Activated T-cell treated with anti-CD3 and anti-CD28 coated beads, Interleukin-2, amount 50 U/mL, for 24 hours (primary cell): ENCODE data around the gene ZSWIM2.
"Not testable (repeated sequence)": the region's sequence is repeated elsewhere in the genome, so short reads cannot be mapped to it uniquely, and the experiment has no call there.

Source experiments
- DNase-seq: peaks from one replicate; pipeline ENCODE4 v3.0.0-alpha.2; 2020
- H3K27ac Mint-ChIP-seq: 2 replicates; pipeline ENCODE4 v1.8.0; 2020; ENCODE audit warnings: mild to moderate bottlenecking, mixed read lengths
- H3K27me3 Mint-ChIP-seq: 2 replicates; pipeline ENCODE4 v1.8.0; 2020; ENCODE audit warnings: mixed read lengths
- H3K36me3 Mint-ChIP-seq: 2 replicates; pipeline ENCODE4 v1.8.0; 2020; ENCODE audit warnings: low read depth, mixed read lengths
- H3K4me1 Mint-ChIP-seq: 2 replicates; pipeline ENCODE4 v1.8.0; 2020; ENCODE audit warnings: low read depth, mixed read lengths
- H3K4me3 Mint-ChIP-seq: 2 replicates; pipeline ENCODE4 v1.8.0; 2020; ENCODE audit warnings: mild to moderate bottlenecking, moderate library complexity, mixed read lengths
- H3K9me3 Mint-ChIP-seq: 2 replicates; pipeline ENCODE4 v1.8.0; 2020; ENCODE audit warnings: mixed read lengths

Gene ZSWIM2, protein sequence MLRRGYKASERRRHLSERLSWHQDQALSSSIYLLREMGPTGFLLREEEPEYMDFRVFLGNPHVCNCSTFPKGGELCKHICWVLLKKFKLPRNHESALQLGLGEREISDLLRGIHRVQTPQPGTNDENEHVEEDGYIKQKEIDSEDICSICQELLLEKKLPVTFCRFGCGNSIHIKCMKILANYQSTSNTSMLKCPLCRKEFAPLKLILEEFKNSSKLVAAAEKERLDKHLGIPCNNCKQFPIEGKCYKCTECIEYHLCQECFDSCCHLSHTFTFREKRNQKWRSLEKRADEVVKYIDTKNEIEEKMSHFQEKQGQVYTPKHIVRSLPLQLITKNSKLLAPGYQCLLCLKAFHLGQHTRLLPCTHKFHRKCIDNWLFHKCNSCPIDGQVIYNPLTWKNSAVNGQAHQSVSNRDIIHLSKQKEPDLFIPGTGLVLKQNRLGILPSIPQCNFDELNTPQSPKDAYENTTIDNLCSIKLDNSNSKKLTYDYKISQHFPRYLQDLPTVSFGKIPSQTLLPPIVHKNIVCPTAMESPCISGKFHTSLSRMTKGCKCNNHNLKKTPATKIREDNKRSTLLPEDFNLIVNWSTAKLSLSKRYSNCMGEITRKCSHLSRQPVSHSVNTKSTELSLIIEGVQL

DNA sequence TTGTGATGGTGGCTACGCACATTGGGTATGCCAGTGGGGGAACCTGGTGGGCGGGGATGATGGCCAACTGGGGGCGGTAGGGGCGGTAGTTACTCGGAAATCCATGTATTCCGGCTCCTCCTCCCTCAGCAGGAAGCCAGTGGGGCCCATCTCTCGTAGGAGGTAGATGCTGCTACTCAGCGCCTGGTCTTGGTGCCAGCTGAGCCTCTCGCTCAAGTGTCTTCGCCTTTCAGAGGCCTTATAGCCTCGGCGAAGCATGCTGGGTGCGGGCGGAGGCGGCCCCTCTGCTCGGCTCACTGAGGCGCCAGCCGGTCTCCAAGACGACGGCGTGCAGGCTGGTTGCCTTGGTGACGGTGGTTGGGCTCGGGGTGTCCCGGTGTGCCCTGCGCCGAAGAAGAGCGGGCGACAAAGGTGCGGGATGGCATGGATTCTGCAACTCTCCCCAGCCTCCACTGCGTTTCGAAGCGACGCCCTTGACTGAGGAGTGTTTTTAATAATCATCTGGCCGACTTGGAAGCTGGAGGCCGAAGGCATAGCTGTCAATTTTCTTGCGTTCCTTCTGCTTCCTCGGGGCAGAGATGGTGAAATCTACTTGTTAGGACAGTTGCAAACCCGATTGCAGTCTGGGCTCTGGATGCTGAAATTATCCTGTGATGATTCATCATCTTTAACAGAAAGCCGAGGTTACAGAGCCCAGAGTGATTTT is at the start of gene ZSWIM2:
ZSWIM2 (minus strand) TSS at position 298 of the 706 bp plus-strand sequence; CDS start at position 258, 40 bp downstream.
- no peak within 1 kb of the TSS for H3K27ac Mint-ChIP-seq
- peak; percentile 30 for DNase-seq

DNA sequence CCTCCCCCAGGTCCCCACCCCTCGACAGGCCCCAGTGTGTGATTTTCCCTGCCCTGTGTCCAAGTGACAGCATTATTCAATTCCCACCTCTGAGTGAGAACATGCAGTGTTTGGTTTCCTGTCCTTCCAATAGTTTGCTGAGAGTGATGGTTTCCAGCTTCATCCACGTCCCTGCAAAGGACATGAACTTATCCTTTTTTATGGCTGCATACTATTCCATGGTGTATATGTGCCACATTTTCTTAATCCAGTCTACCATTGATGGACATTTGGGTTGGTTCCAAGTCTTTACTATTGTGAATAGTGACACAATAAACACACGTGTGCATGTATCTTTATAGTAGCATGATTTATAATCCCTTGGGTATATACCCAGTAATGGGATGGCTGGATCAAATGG is 47.2 kb upstream of the ZSWIM2 start:
- not testable (repeated sequence) for H3K4me1 Mint-ChIP-seq, H3K27ac Mint-ChIP-seq, H3K36me3 Mint-ChIP-seq, DNase-seq, H3K9me3 Mint-ChIP-seq, H3K27me3 Mint-ChIP-seq, H3K4me3 Mint-ChIP-seq

More for the DNA sequence above, at the start of gene ZSWIM2:
- H3K36me3 Mint-ChIP-seq: no peaks in the 10 kb centered on the region
- peaks cover 12% of the 10 kb centered on the region for H3K4me1 Mint-ChIP-seq
- H3K9me3 Mint-ChIP-seq: peaks cover 3% of the 10 kb centered on the region
- peaks cover 30% of the 10 kb centered on the region for H3K27me3 Mint-ChIP-seq
- peak within 1 kb of the TSS; percentile 58 for H3K4me3 Mint-ChIP-seq

DNA sequence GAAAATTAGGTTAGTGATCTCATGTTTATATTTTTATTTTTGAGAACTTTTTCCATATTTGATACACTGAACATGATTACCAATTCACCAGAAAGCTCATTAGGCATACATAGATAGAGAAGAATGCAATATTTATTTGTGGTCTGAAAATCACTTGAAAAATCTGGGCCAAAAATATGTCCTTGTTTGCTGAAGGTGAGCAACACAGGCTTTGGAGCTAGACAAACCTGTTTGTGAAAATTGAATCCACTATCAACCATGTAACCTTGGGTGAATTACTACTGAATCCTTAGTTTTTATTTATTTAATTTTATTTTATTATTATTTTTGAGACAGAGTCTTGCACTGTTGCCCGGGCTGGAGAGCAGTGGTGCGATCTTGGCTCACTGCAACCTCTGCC is 46.5 kb upstream of the ZSWIM2 start:
- no peak for DNase-seq
- Mint-ChIP-seq H3K27me3 (no peaks in the 10 kb centered on the region), H3K9me3 (no peaks in the 10 kb centered on the region), H3K4me3 (no peak overlapping the region), H3K27ac (no peak overlapping the region), H3K36me3 (no peaks in the 10 kb centered on the region), H3K4me1 (no peaks in the 10 kb centered on the region)

DNA sequence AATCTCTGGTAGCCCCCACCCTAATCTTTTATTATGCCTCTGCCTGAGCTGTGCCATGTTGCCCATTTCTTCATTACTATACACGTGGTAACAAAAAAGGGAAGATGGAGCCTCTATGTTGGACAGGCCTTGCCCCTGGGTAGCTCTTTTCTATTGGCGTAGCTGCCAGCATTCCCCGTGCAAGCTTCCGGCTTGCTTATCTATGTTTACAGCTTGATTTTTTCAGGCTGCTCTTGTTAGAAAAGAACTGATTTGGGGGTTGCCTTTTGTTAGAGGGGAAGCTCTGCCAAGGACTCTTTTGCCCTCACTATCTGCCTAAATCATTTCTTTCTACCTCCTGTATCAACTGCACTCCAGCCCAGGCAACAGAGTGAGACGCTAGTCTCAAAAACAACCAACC is 45.5 kb upstream of the ZSWIM2 start:
- Mint-ChIP-seq H3K4me1 (no peaks in the 10 kb centered on the region), H3K36me3 (no peaks in the 10 kb centered on the region), H3K27ac (no peak overlapping the region), H3K4me3 (no peak overlapping the region), H3K9me3 (no peaks in the 10 kb centered on the region), H3K27me3 (no peaks in the 10 kb centered on the region)
- no peak for DNase-seq

GRCh38 chr2:186892821-186893220 is 43.9 kb upstream of the ZSWIM2 start:
- no peak for DNase-seq
- Mint-ChIP-seq H3K4me1 (no peaks in the 10 kb centered on the region), H3K36me3 (no peaks in the 10 kb centered on the region), H3K9me3 (no peaks in the 10 kb centered on the region), H3K4me3 (no peak overlapping the region), H3K27ac (no peak overlapping the region), H3K27me3 (no peaks in the 10 kb centered on the region)

GRCh38 chr2:186891185-186891621 is 42.2 kb upstream of the ZSWIM2 start:
- no peak for DNase-seq
- H3K4me3 Mint-ChIP-seq: no peak overlapping the region

GRCh38 chr2:186889101-186889879 is 40.3 kb upstream of the ZSWIM2 start:
- Mint-ChIP-seq H3K4me3 (no peak overlapping the region), H3K36me3 (no peaks in the 10 kb centered on the region), H3K4me1 (no peaks in the 10 kb centered on the region), H3K9me3 (no peaks in the 10 kb centered on the region), H3K27me3 (no peaks in the 10 kb centered on the region), H3K27ac (no peak overlapping the region)
- no peak for DNase-seq

More at GRCh38 chr2:186891185-186891621, 42.2 kb upstream of the ZSWIM2 start:
- Mint-ChIP-seq H3K4me1 (no peaks in the 10 kb centered on the region), H3K9me3 (no peaks in the 10 kb centered on the region), H3K27me3 (no peaks in the 10 kb centered on the region), H3K27ac (no peak overlapping the region), H3K36me3 (no peaks in the 10 kb centered on the region)

- H3K4me1 Mint-ChIP-seq: no peaks in the 10 kb centered on the region
- H3K4me3 Mint-ChIP-seq: no peak overlapping the region
- H3K27ac Mint-ChIP-seq: no peak overlapping the region
- no peaks in the 10 kb centered on the region for H3K27me3 Mint-ChIP-seq
- H3K9me3 Mint-ChIP-seq: peaks cover 5% of the 10 kb centered on the region
- H3K36me3 Mint-ChIP-seq: no peaks in the 10 kb centered on the region
- no peak for DNase-seq
Observed at GRCh38 chr2:186887107-186888090, 38.4 kb upstream of the ZSWIM2 start.

DNA sequence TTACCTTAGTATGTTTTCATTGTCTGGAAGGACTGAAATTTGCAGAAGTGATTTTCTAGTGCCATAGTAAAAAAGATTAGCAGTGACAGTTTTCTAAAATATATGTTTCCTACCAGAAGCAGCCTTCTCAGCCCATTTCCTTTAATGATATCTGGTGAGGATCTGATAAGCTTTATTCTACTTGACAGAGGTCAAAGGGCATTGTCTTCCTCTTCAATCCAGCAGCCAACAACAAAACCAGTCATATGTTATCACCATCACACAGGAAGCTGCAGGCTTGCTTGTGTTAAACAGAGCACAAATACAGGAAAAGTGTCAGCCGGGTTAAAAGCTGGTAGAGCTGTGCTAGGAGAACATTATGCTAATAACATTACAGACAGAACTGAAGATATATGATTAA is 35.6 kb upstream of the ZSWIM2 start:
- no peaks in the 10 kb centered on the region for H3K4me1 Mint-ChIP-seq
- peaks cover 14% of the 10 kb centered on the region for H3K9me3 Mint-ChIP-seq
- no peak overlapping the region for H3K4me3 Mint-ChIP-seq
- no peaks in the 10 kb centered on the region for H3K36me3 Mint-ChIP-seq
- no peaks in the 10 kb centered on the region for H3K27me3 Mint-ChIP-seq
- no peak overlapping the region for H3K27ac Mint-ChIP-seq
- DNase-seq: no peak

- Mint-ChIP-seq H3K36me3 (no peaks in the 10 kb centered on the region), H3K9me3 (peaks cover 14% of the 10 kb centered on the region), H3K27ac (no peak overlapping the region), H3K4me1 (no peaks in the 10 kb centered on the region), H3K27me3 (no peaks in the 10 kb centered on the region), H3K4me3 (no peak overlapping the region)
- no peak for DNase-seq
Observed at GRCh38 chr2:186883666-186884065, 34.7 kb upstream of the ZSWIM2 start.

- Mint-ChIP-seq H3K4me3 (no peak overlapping the region), H3K4me1 (no peaks in the 10 kb centered on the region), H3K9me3 (peaks cover 14% of the 10 kb centered on the region), H3K36me3 (no peaks in the 10 kb centered on the region), H3K27ac (no peak overlapping the region), H3K27me3 (no peaks in the 10 kb centered on the region)
- DNase-seq: no peak
Observed at GRCh38 chr2:186882511-186883071, 33.6 kb upstream of the ZSWIM2 start.

- H3K27ac Mint-ChIP-seq: no peak overlapping the region
- DNase-seq: no peak
- peaks cover 14% of the 10 kb centered on the region for H3K9me3 Mint-ChIP-seq
- H3K4me3 Mint-ChIP-seq: no peak overlapping the region
- H3K27me3 Mint-ChIP-seq: no peaks in the 10 kb centered on the region
- H3K4me1 Mint-ChIP-seq: no peaks in the 10 kb centered on the region
- no peaks in the 10 kb centered on the region for H3K36me3 Mint-ChIP-seq
Observed at GRCh38 chr2:186881660-186882059, 32.7 kb upstream of the ZSWIM2 start.

DNA sequence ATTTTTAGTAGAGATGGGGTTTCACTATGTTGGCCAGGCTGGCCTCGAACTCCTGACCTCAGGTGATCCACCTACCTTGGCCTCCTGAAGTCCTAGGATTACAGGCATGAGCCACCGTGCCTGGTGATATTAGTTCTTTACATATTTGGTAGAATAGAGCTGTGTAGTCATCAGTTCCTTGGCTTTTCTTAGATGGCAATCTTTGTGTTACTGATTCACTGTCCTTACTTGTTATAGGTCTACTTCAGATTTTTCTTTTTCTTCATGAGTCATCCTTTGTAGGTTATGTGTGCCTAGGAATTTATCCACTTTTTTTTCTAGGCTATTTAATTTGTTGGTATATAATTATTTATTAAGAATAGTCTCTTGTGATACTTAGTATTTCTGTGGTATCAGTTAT is 30.3 kb upstream of the ZSWIM2 start:
- Mint-ChIP-seq H3K4me3 (no peak overlapping the region), H3K9me3 (peaks cover 16% of the 10 kb centered on the region), H3K27me3 (no peaks in the 10 kb centered on the region), H3K27ac (no peak overlapping the region), H3K4me1 (no peaks in the 10 kb centered on the region), H3K36me3 (no peaks in the 10 kb centered on the region)
- no peak for DNase-seq
